HepG2 (cell line): ENCODE measurements around the gene ZNF618.

ENCODE experiments used
- EP300 ChIP-seq, 3 experiments: sonication (generic) in 1 of 3; formaldehyde crosslinking in 1 of 3; IDR thresholded peaks; 2 replicates each; pipeline versions ENCODE4 v1.5.1 to v1.6.1; 2011 to 2020; ENCODE audit warnings: low read depth in 2 of 3, low read length in 2 of 3, borderline replicate concordance in 1 of 3, improper control_type of control experiment in 1 of 3, mild to moderate bottlenecking in 1 of 3, missing genetic modification reagents in 1 of 3, moderate library complexity in 1 of 3
- MAFK ChIP-seq, 2 experiments: IDR thresholded peaks in 1 of 2; conservative IDR thresholded peaks in 1 of 2; 2 replicates each; pipeline ENCODE4 v1.6.1; 2011; ENCODE audit warnings: improper control_type of control experiment in 2 of 2, low read length in 2 of 2
- NR3C1 ChIP-seq: sonication (generic); formaldehyde crosslinking; IDR thresholded peaks from 2 replicates; pipeline ENCODE4 v1.4.0; 2020; ENCODE audit warnings: missing genetic modification reagents
- TARDBP ChIP-seq: sonication (generic); formaldehyde crosslinking; IDR thresholded peaks from 2 replicates; pipeline ENCODE4 v1.8.0; 2022; ENCODE audit warnings: mild to moderate bottlenecking, missing genetic modification reagents
- TCF7 ChIP-seq: sonication (generic); IDR thresholded peaks from 2 replicates; pipeline ENCODE4 v1.6.1; 2016; ENCODE audit warnings: antibody characterized with exemption, low read depth
- ZNF101 ChIP-seq: sonication (generic); formaldehyde crosslinking; IDR thresholded peaks from 2 replicates; pipeline ENCODE4 v1.4.0; 2020; ENCODE audit warnings: mild to moderate bottlenecking, low read depth, missing genetic modification reagents, borderline replicate concordance
- TF ChIP-seq, protein P1 (sequence below): sonication (generic); formaldehyde crosslinking; IDR thresholded peaks from 2 replicates; pipeline ENCODE4 v1.5.0; 2020; ENCODE audit warnings: mild to moderate bottlenecking, missing genetic modification reagents, moderate library complexity
- TF ChIP-seq, protein P2 (sequence below): sonication (generic); formaldehyde crosslinking; IDR thresholded peaks from 2 replicates; pipeline ENCODE4 v1.8.0; 2022; ENCODE audit warnings: missing genetic modification reagents, mild to moderate bottlenecking, inconsistent platforms, borderline replicate concordance
- TF ChIP-seq, protein P3 (sequence below): sonication (generic); formaldehyde crosslinking; IDR thresholded peaks from 2 replicates; pipeline ENCODE4 v1.4.0; 2020; ENCODE audit warnings: missing genetic modification reagents

DNA sequence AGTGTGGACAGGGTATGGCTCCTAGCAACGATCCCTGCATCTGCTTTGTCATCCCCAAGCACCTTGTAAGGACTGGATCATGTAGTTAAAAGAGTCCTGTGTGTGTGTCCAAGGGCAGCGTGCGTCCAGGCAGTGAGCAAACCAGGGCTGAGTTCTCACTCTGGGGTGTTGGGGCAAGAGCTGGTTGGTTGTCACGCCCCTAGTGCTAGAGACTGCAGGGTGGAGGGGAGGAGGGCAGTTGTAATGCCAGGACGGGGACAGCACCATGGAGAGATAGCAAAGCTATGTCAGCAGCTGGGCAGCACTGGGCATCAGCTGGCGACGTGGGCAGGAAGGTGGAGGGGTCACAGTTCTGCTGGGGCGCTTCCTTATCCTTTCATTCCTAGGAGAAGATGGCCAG lies 100.8 kb downstream of the ZNF618 start:
- TF ChIP-seq, protein P1, sequence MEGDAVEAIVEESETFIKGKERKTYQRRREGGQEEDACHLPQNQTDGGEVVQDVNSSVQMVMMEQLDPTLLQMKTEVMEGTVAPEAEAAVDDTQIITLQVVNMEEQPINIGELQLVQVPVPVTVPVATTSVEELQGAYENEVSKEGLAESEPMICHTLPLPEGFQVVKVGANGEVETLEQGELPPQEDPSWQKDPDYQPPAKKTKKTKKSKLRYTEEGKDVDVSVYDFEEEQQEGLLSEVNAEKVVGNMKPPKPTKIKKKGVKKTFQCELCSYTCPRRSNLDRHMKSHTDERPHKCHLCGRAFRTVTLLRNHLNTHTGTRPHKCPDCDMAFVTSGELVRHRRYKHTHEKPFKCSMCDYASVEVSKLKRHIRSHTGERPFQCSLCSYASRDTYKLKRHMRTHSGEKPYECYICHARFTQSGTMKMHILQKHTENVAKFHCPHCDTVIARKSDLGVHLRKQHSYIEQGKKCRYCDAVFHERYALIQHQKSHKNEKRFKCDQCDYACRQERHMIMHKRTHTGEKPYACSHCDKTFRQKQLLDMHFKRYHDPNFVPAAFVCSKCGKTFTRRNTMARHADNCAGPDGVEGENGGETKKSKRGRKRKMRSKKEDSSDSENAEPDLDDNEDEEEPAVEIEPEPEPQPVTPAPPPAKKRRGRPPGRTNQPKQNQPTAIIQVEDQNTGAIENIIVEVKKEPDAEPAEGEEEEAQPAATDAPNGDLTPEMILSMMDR (CRISPR knock-in tag), result no peak
- TF ChIP-seq TARDBP (no peak), TCF7 (no peak), EP300 (IDR thresholded peaks at IDR 0.05; ENCODE audit: low read depth in 2 of 2, low read length in 2 of 2) (no peak), EP300 (CRISPR knock-in tag; IDR thresholded peaks at IDR 0.05; ENCODE audit: borderline replicate concordance) (no peak), NR3C1 (no peak), MAFK (conservative IDR thresholded peaks at IDR 0.05 in 1 of 2, IDR thresholded peaks at IDR 0.05 in 1 of 2; ENCODE audit: low read length in 2 of 2) (no peak), ZNF101 (CRISPR knock-in tag) (no peak)
- TF ChIP-seq, protein P2, sequence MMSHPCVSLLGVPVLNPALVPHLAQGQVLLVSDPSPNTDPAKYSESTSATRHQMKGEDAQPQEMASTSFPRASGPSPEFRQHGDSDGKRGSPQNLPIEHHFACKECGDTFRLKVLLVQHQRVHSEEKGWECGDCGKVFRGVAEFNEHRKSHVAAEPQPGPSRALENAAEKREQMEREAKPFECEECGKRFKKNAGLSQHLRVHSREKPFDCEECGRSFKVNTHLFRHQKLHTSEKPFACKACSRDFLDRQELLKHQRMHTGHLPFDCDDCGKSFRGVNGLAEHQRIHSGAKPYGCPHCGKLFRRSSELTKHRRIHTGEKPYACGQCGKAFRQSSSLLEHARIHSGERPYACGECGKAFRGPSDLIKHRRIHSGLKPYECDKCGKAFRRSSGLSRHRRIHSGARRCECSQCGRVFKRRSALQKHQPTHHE, result no peak
- TF ChIP-seq, protein P3, sequence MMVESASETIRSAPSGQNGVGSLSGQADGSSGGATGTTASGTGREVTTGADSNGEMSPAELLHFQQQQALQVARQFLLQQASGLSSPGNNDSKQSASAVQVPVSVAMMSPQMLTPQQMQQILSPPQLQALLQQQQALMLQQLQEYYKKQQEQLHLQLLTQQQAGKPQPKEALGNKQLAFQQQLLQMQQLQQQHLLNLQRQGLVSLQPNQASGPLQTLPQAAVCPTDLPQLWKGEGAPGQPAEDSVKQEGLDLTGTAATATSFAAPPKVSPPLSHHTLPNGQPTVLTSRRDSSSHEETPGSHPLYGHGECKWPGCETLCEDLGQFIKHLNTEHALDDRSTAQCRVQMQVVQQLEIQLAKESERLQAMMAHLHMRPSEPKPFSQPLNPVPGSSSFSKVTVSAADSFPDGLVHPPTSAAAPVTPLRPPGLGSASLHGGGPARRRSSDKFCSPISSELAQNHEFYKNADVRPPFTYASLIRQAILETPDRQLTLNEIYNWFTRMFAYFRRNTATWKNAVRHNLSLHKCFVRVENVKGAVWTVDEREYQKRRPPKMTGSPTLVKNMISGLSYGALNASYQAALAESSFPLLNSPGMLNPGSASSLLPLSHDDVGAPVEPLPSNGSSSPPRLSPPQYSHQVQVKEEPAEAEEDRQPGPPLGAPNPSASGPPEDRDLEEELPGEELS, result no peak
